MCF 10A (cell line): ENCODE results near the gene BSPRY. TPM values are rescaled to one million over a fixed set of nuclear protein-coding genes. Genes with fewer than 3 reads are reported as not detected.

Experiments used
- BruUV-seq: library from RNA; stranded (reverse); fragments of 400-500 nt; replicated peaks from 2 replicates; lab custom pipeline; 2021; lab: Mats Ljungman, UMichigan
- CTCF ChIA-PET: fragments of 300-600 bp; sonication (Branson Sonifier 250); formaldehyde crosslinking; extraction: SDS; loops from one replicate; lab custom pipeline; 2021; ENCODE audit warnings: antibody characterized with exemption, inconsistent platforms; lab: Yijun Ruan, JAX
- POLR2A ChIA-PET: fragments of 300-600, 350-650 bp; sonication (Branson Sonifier 250); formaldehyde crosslinking; extraction: SDS; loops from one replicate; lab custom pipeline; 2020; ENCODE audit warnings: antibody characterized with exemption, inconsistent platforms; lab: Yijun Ruan, JAX
- DNase-seq: peaks from one replicate; pipeline ENCODE4 v3.0.0-alpha.2; 2018; ENCODE audit not compliant: unreplicated experiment
- H3K27ac Mint-ChIP-seq: one replicate; pipeline ENCODE4 v1.8.0; 2022; ENCODE audit warnings: mild to moderate bottlenecking, low read depth, mixed read lengths; ENCODE audit not compliant: unreplicated experiment
- H3K27me3 Mint-ChIP-seq: one replicate; pipeline ENCODE4 v1.8.0; 2022; ENCODE audit warnings: mixed read lengths; ENCODE audit not compliant: insufficient read depth, unreplicated experiment
- H3K36me3 Mint-ChIP-seq: one replicate; pipeline ENCODE4 v1.8.0; 2022; ENCODE audit warnings: mild to moderate bottlenecking, moderate library complexity, mixed read lengths; ENCODE audit not compliant: insufficient read depth, unreplicated experiment
- H3K4me1 Mint-ChIP-seq: one replicate; pipeline ENCODE4 v1.8.0; 2022; ENCODE audit warnings: mixed read lengths; ENCODE audit not compliant: insufficient read depth, unreplicated experiment
- H3K4me3 Mint-ChIP-seq: one replicate; pipeline ENCODE4 v1.8.0; 2022; ENCODE audit warnings: mild to moderate bottlenecking, moderate library complexity, mixed read lengths; ENCODE audit not compliant: unreplicated experiment
- H3K9me3 Mint-ChIP-seq: one replicate; pipeline ENCODE4 v1.8.0; 2022; ENCODE audit warnings: mixed read lengths; ENCODE audit not compliant: unreplicated experiment
- intact Hi-C: fragments of 100-400 bp; cut with micrococcal nuclease; formaldehyde crosslinking; loops from 2 replicates; pipeline ENCODE4 v1.14.1; 2022
- total RNA-seq: library from RNA; stranded (reverse); gene quantifications from 2 replicates; pipeline ENCODE4 v1.2.3, GENCODE V29; 2022
- TF ChIP-seq, protein P1 (sequence below): fragments of 200-600 bp; IDR thresholded peaks from one replicate; pipeline ENCODE4 v1.8.0; 2022; ENCODE audit warnings: antibody characterized with exemption, mild to moderate bottlenecking; ENCODE audit not compliant: unreplicated experiment

Gene BSPRY
- total RNA-seq, 1 experiment from 2014 or later = 0.21 TPM

DNA sequence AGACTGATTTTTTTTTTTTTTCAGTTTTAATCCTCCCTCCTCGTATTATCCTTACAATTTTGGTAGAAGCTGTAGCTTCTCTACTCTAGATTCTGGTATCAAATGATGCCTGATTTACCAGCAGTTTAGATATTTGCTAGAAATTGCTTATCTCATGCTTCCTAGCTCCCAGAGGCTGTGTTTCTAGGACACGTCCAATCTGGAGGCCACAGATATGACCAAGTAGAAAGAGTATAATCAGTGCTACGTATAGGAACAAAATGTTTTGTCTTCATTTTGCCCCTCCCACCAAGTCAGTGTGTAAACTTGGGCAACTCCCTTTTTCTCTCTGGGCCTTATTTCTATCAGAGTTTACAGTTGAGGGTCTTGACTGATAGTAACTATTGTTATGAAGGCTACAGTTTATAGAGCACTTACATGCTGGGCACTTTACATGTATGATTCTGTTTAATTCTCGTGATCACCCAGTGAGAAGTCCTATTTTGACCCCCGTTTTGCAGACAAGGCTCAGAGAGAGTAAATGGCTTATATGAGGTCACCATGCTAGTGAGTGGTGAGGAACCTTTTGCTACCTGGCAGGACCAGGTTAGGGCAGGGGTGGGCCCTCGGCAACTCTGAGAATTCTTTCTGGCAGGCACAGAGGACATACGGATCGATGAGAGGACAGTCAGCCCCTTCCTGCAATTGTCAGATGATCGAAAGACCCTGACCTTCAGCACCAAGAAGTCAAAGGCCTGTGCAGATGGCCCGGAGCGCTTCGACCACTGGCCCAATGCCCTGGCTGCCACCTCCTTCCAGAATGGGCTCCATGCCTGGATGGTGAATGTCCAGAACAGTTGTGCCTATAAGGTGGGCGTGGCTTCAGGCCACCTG lies 19.9 kb downstream of the BSPRY start:
- H3K4me1 Mint-ChIP-seq = peaks cover 9% of the 10 kb centered on the region
- no peaks in the 10 kb centered on the region for H3K27me3 Mint-ChIP-seq
- intact Hi-C loops = no loop called here
- ChIA-PET CTCF (interaction anchor here (0.7 kb wide), 1 partner anchor 33 kb away, joined by 3 read pairs; no protein-coding TSS in a partner anchor), POLR2A (interaction anchor here (0.6 kb wide), 1 partner anchor 30 kb away, joined by 3 read pairs; no protein-coding TSS in a partner anchor)
- H3K36me3 Mint-ChIP-seq = peaks cover 6% of the 10 kb centered on the region
- no peak overlapping the region for H3K27ac Mint-ChIP-seq
- H3K4me3 Mint-ChIP-seq = no peak overlapping the region
- no TSS peak for BruUV-seq
- TF ChIP-seq, protein P1, sequence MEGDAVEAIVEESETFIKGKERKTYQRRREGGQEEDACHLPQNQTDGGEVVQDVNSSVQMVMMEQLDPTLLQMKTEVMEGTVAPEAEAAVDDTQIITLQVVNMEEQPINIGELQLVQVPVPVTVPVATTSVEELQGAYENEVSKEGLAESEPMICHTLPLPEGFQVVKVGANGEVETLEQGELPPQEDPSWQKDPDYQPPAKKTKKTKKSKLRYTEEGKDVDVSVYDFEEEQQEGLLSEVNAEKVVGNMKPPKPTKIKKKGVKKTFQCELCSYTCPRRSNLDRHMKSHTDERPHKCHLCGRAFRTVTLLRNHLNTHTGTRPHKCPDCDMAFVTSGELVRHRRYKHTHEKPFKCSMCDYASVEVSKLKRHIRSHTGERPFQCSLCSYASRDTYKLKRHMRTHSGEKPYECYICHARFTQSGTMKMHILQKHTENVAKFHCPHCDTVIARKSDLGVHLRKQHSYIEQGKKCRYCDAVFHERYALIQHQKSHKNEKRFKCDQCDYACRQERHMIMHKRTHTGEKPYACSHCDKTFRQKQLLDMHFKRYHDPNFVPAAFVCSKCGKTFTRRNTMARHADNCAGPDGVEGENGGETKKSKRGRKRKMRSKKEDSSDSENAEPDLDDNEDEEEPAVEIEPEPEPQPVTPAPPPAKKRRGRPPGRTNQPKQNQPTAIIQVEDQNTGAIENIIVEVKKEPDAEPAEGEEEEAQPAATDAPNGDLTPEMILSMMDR = no peak
- DNase-seq = no peak
- no peaks in the 10 kb centered on the region for H3K9me3 Mint-ChIP-seq

DNA sequence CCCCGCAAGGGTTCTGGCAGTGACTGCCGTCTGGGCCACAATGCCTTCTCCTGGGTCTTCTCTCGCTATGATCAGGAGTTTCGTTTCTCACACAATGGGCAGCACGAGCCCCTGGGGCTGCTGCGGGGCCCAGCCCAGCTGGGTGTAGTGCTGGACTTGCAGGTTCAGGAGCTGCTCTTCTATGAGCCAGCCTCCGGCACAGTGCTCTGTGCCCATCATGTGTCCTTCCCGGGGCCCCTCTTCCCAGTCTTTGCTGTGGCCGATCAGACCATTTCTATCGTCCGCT lies 20.5 kb downstream of the BSPRY start:
- peaks cover 8% of the 10 kb centered on the region for H3K36me3 Mint-ChIP-seq
- H3K27me3 Mint-ChIP-seq = no peaks in the 10 kb centered on the region
- no peak overlapping the region for H3K27ac Mint-ChIP-seq
- no TSS peak for BruUV-seq
- POLR2A ChIA-PET = interaction anchor here (0.6 kb wide), 1 partner anchor 31 kb away, joined by 3 read pairs; no protein-coding TSS in a partner anchor
- DNase-seq = no peak
- H3K4me1 Mint-ChIP-seq = peaks cover 9% of the 10 kb centered on the region
- H3K4me3 Mint-ChIP-seq = no peak overlapping the region
- TF ChIP-seq, protein P1 = no peak
- CTCF ChIA-PET = interaction anchor here (0.7 kb wide), 1 partner anchor 32 kb away, joined by 3 read pairs; no protein-coding TSS in a partner anchor
- no peaks in the 10 kb centered on the region for H3K9me3 Mint-ChIP-seq
- intact Hi-C loops = no loop called here

DNA sequence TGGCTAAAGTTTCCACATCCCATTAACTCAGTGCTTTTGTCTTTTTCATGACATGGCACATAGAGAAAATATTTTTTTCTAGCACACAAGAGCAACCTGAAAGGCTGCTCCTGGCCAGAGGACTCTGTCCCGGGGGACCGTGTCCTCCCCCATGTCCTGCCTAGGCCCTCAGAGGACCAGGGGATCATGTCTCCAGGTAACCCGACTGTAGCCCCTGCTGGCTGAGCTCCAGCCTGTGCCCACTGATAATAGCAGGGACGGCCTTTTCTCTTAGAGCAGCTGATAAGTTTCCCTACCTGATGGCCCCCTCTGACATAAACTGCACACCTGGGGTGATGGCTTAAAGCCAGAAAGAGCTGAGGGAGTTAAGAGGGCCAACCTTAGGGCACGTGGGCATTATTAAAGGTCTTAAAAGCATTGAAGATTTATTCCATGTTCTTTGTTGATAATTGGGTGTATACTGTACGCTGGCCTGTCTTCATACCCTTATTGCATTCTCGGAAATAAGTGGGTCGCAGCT lies 21.5 kb downstream of the BSPRY start:
- POLR2A ChIA-PET = no interaction called here

DNA sequence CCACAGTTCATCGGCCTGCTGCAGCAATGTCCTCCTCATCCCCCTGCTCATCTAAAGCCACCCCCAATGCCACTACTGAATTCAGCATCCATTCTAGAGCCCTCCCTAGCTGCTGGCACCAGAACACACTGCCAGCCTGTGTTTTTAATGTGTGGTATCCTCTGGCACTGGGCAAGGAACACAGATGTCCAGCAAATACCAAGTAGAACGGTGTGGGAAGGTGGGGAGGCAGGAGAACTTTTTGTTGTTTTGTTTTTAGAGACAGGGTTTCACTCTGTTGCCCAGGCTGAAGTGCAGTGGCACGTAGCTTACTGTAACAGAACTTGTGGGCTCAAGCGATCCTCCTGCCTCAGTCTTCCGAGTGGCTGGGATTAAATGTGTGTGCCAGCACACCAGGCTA lies 22.7 kb downstream of the BSPRY start:
- intact Hi-C loops = no loop called here
- TF ChIP-seq, protein P1 = no peak
- Mint-ChIP-seq H3K9me3 (no peaks in the 10 kb centered on the region), H3K27me3 (no peaks in the 10 kb centered on the region), H3K27ac (no peak overlapping the region), H3K4me1 (peaks cover 5% of the 10 kb centered on the region), H3K36me3 (peaks cover 12% of the 10 kb centered on the region), H3K4me3 (no peak overlapping the region)
- ChIA-PET POLR2A (no interaction called here), CTCF (no interaction called here)
- DNase-seq = no peak
- BruUV-seq = no TSS peak

More for the DNA sequence above, 21.5 kb downstream of the BSPRY start:
- CTCF ChIA-PET = interaction anchor here (0.6 kb wide), 1 partner anchor 1447 kb away, joined by 3 read pairs; no protein-coding TSS in a partner anchor
- H3K9me3 Mint-ChIP-seq = no peaks in the 10 kb centered on the region
- H3K27ac Mint-ChIP-seq = no peak overlapping the region
- DNase-seq = no peak
- BruUV-seq = no TSS peak
- no peaks in the 10 kb centered on the region for H3K27me3 Mint-ChIP-seq
- intact Hi-C loops = no loop called here
- no peak overlapping the region for H3K4me3 Mint-ChIP-seq
- peaks cover 8% of the 10 kb centered on the region for H3K4me1 Mint-ChIP-seq
- TF ChIP-seq, protein P1 = no peak
- H3K36me3 Mint-ChIP-seq = peaks cover 12% of the 10 kb centered on the region
